ENCODE measurements around the gene SYNE2.

The SYNE2 gene

GRCh38 chr14:64049616-64050381 is 197.0 kb downstream of the SYNE2 start:
- Histone ChIP-seq H3K36me3 (ENCODE audit: insufficient read depth, low read length) (peaks cover 11% of the 10 kb centered on the region; the same call in 1 of the 2 replicates), H3K4me3 (ENCODE audit: low read depth, low read length) (no peak overlapping the region), H3K27ac (ENCODE audit: low read depth, low read length) (no peak overlapping the region)

GRCh38 chr14:64053694-64054669 is 201.2 kb downstream of the SYNE2 start:
- Histone ChIP-seq H3K27me3 (ENCODE audit: insufficient read depth, low read length) (no peaks in the 10 kb centered on the region), H3K36me3 (ENCODE audit: insufficient read depth, low read length) (peaks cover 11% of the 10 kb centered on the region; the same call in 1 of the 2 replicates), H3K27ac (ENCODE audit: low read depth, low read length) (peak overlapping the region; percentile 47), H2AFZ (ENCODE audit: low read length, unreplicated experiment) (no peak overlapping the region), H3K79me2 (ENCODE audit: control insufficient read depth, insufficient read depth, low read length, unreplicated experiment) (no peaks in the 10 kb centered on the region), H3K4me1 (ENCODE audit: control insufficient read depth, insufficient read depth, low read length, unreplicated experiment) (peaks cover 15% of the 10 kb centered on the region), H3K4me3 (ENCODE audit: low read depth, low read length) (no peak overlapping the region)

More at GRCh38 chr14:64049616-64050381, 197.0 kb downstream of the SYNE2 start:
- Histone ChIP-seq H3K4me1 (ENCODE audit: control insufficient read depth, insufficient read depth, low read length, unreplicated experiment) (peaks cover 15% of the 10 kb centered on the region), H3K79me2 (ENCODE audit: control insufficient read depth, insufficient read depth, low read length, unreplicated experiment) (no peaks in the 10 kb centered on the region), H3K27me3 (ENCODE audit: insufficient read depth, low read length) (no peaks in the 10 kb centered on the region), H2AFZ (ENCODE audit: low read length, unreplicated experiment) (no peak overlapping the region)

- H3K27me3 ChIP-seq (ENCODE audit: insufficient read depth, low read length): no peaks in the 10 kb centered on the region
- H2AFZ ChIP-seq (ENCODE audit: low read length, unreplicated experiment): no peak overlapping the region
- H3K4me3 ChIP-seq (ENCODE audit: low read depth, low read length): no peak overlapping the region
- H3K36me3 ChIP-seq (ENCODE audit: insufficient read depth, low read length): no peaks in the 10 kb centered on the region
- no peaks in the 10 kb centered on the region for H3K79me2 ChIP-seq (ENCODE audit: control insufficient read depth, insufficient read depth, low read length, unreplicated experiment)
- H3K4me1 ChIP-seq (ENCODE audit: control insufficient read depth, insufficient read depth, low read length, unreplicated experiment): peaks cover under 1% of the 10 kb centered on the region
- H3K27ac ChIP-seq (ENCODE audit: low read depth, low read length): no peak overlapping the region
Measured at GRCh38 chr14:64059454-64060198, 206.8 kb downstream of the SYNE2 start.

- H3K4me1 ChIP-seq (ENCODE audit: control insufficient read depth, insufficient read depth, low read length, unreplicated experiment): no peaks in the 10 kb centered on the region
- H3K27ac ChIP-seq (ENCODE audit: low read depth, low read length): no peak overlapping the region
- H2AFZ ChIP-seq (ENCODE audit: low read length, unreplicated experiment): no peak overlapping the region
- H3K79me2 ChIP-seq (ENCODE audit: control insufficient read depth, insufficient read depth, low read length, unreplicated experiment): no peaks in the 10 kb centered on the region
- no peak overlapping the region for H3K4me3 ChIP-seq (ENCODE audit: low read depth, low read length)
- no peaks in the 10 kb centered on the region for H3K27me3 ChIP-seq (ENCODE audit: insufficient read depth, low read length)
- H3K36me3 ChIP-seq (ENCODE audit: insufficient read depth, low read length): no peaks in the 10 kb centered on the region
Measured at GRCh38 chr14:64060199-64060545, 207.4 kb downstream of the SYNE2 start.

- Histone ChIP-seq H3K27ac (ENCODE audit: low read depth, low read length) (no peak overlapping the region), H3K4me3 (ENCODE audit: low read depth, low read length) (no peak overlapping the region), H3K79me2 (ENCODE audit: control insufficient read depth, insufficient read depth, low read length, unreplicated experiment) (no peaks in the 10 kb centered on the region), H3K36me3 (ENCODE audit: insufficient read depth, low read length) (no peaks in the 10 kb centered on the region), H3K4me1 (ENCODE audit: control insufficient read depth, insufficient read depth, low read length, unreplicated experiment) (no peaks in the 10 kb centered on the region), H3K27me3 (ENCODE audit: insufficient read depth, low read length) (no peaks in the 10 kb centered on the region), H2AFZ (ENCODE audit: low read length, unreplicated experiment) (no peak overlapping the region)
Measured at GRCh38 chr14:64060648-64061096, 207.9 kb downstream of the SYNE2 start.

- Histone ChIP-seq H3K4me1 (ENCODE audit: control insufficient read depth, insufficient read depth, low read length, unreplicated experiment) (no peaks in the 10 kb centered on the region), H3K36me3 (ENCODE audit: insufficient read depth, low read length) (no peaks in the 10 kb centered on the region), H3K27me3 (ENCODE audit: insufficient read depth, low read length) (no peaks in the 10 kb centered on the region), H2AFZ (ENCODE audit: low read length, unreplicated experiment) (no peak overlapping the region), H3K79me2 (ENCODE audit: control insufficient read depth, insufficient read depth, low read length, unreplicated experiment) (no peaks in the 10 kb centered on the region), H3K27ac (ENCODE audit: low read depth, low read length) (no peak overlapping the region), H3K4me3 (ENCODE audit: low read depth, low read length) (no peak overlapping the region)
Measured at GRCh38 chr14:64061115-64061514, 208.3 kb downstream of the SYNE2 start.

GRCh38 chr14:64061706-64062105 is 208.9 kb downstream of the SYNE2 start:
- Histone ChIP-seq H3K36me3 (ENCODE audit: insufficient read depth, low read length) (no peaks in the 10 kb centered on the region), H3K4me1 (ENCODE audit: control insufficient read depth, insufficient read depth, low read length, unreplicated experiment) (no peaks in the 10 kb centered on the region), H2AFZ (ENCODE audit: low read length, unreplicated experiment) (no peak overlapping the region), H3K27me3 (ENCODE audit: insufficient read depth, low read length) (no peaks in the 10 kb centered on the region), H3K27ac (ENCODE audit: low read depth, low read length) (no peak overlapping the region), H3K4me3 (ENCODE audit: low read depth, low read length) (no peak overlapping the region), H3K79me2 (ENCODE audit: control insufficient read depth, insufficient read depth, low read length, unreplicated experiment) (no peaks in the 10 kb centered on the region)

GRCh38 chr14:64062381-64063115 is 209.7 kb downstream of the SYNE2 start:
- Histone ChIP-seq H3K79me2 (ENCODE audit: control insufficient read depth, insufficient read depth, low read length, unreplicated experiment) (no peaks in the 10 kb centered on the region), H3K4me3 (ENCODE audit: low read depth, low read length) (no peak overlapping the region), H2AFZ (ENCODE audit: low read length, unreplicated experiment) (no peak overlapping the region), H3K27me3 (ENCODE audit: insufficient read depth, low read length) (no peaks in the 10 kb centered on the region), H3K27ac (ENCODE audit: low read depth, low read length) (no peak overlapping the region), H3K36me3 (ENCODE audit: insufficient read depth, low read length) (no peaks in the 10 kb centered on the region), H3K4me1 (ENCODE audit: control insufficient read depth, insufficient read depth, low read length, unreplicated experiment) (no peaks in the 10 kb centered on the region)

GRCh38 chr14:64064447-64064846 is 211.6 kb downstream of the SYNE2 start:
- no peak overlapping the region for H2AFZ ChIP-seq (ENCODE audit: low read length, unreplicated experiment)
- H3K4me3 ChIP-seq (ENCODE audit: low read depth, low read length): no peak overlapping the region
- H3K4me1 ChIP-seq (ENCODE audit: control insufficient read depth, insufficient read depth, low read length, unreplicated experiment): no peaks in the 10 kb centered on the region
- H3K27me3 ChIP-seq (ENCODE audit: insufficient read depth, low read length): no peaks in the 10 kb centered on the region
- H3K27ac ChIP-seq (ENCODE audit: low read depth, low read length): no peak overlapping the region
- H3K79me2 ChIP-seq (ENCODE audit: control insufficient read depth, insufficient read depth, low read length, unreplicated experiment): no peaks in the 10 kb centered on the region
- H3K36me3 ChIP-seq (ENCODE audit: insufficient read depth, low read length): no peaks in the 10 kb centered on the region
